Esophagus squamous epithelium (tissue), 5 donors: Measurements from ENCODE around the gene SETD1B. TPM values are rescaled to one million over a fixed set of nuclear protein-coding genes. Genes with fewer than 3 reads are reported as not detected.

Experiments
- DNase-seq: peaks from one replicate; lab custom pipeline; 2025; lab: John Stamatoyannopoulos, UW
- H3K27ac ChIP-seq, 4 donors: fragments of 200-600 bp; sonication (generic); one replicate each; pipeline ENCODE4 v1.5.1; 2016 to 2019; ENCODE audit warnings: mild to moderate bottlenecking in 1 of 4
- H3K27me3 ChIP-seq, 4 donors: fragments of 200-600 bp; sonication (generic); 1 replicate in 3 of 4; 2 replicates in 1 of 4; pipeline versions ENCODE4 v1.5.1 to v1.6.0; 2017 to 2021; ENCODE audit warnings: antibody characterized with exemption in 1 of 4
- H3K36me3 ChIP-seq, 3 donors: fragments of 200-600 bp; sonication (generic); one replicate each; pipeline ENCODE4 v1.5.1; 2016 to 2019
- H3K4me1 ChIP-seq, 3 donors: fragments of 200-600 bp; sonication (generic); one replicate each; pipeline ENCODE4 v1.5.1; 2017 to 2019
- H3K4me3 ChIP-seq, 4 donors: fragments of 200-600 bp; sonication (generic); 1 replicate in 3 of 4; 2 replicates in 1 of 4; pipeline ENCODE4 v1.5.1; 2016 to 2019; ENCODE audit warnings: mild to moderate bottlenecking in 2 of 4, moderate library complexity in 1 of 4
- H3K9me3 ChIP-seq, 3 donors: fragments of 200-600 bp; sonication (generic); one replicate each; pipeline ENCODE4 v1.5.1; 2016 to 2019
- CTCF ChIP-seq, 6 experiments: fragments of 450-650 bp in 4 of 6; fragments of 200-600 bp in 2 of 6; sonication (generic) in 2 of 6; IDR thresholded peaks; one replicate each; pipeline ENCODE4 v1.5.1; 2016 to 2019; ENCODE audit warnings: antibody characterized with exemption in 6 of 6, mild to moderate bottlenecking in 4 of 6, moderate library complexity in 4 of 6
- POLR2A ChIP-seq, 4 donors: fragments of 450-650 bp; IDR thresholded peaks; one replicate each; pipeline ENCODE4 v1.6.1; 2017; ENCODE audit warnings: antibody characterized with exemption in 4 of 4, mild to moderate bottlenecking in 4 of 4, moderate library complexity in 3 of 4
- whole genome bisulfite sequencing, 2 donors: methylation state at CpG; one replicate each; pipeline ENCODE4 v1.1.5; 2018; 5-methylcytosine and 5-hydroxymethylcytosine counted together
- intact Hi-C: fragments of 100-400 bp; cut with DNase I; formaldehyde crosslinking; loops from one replicate; pipeline ENCODE4 v1.15.0; 2022
- total RNA-seq, 4 donors: library from RNA; depleted of rRNA; stranded (reverse); fragments of >200 nt; gene quantifications; one replicate each; pipeline ENCODE4 v1.1.0, GENCODE V29; 2016
- donor health status: DM: yes; HTN: yes; CAD: no.

Gene SETD1B
- total RNA-seq, 4 donors from 2014 or later: 5.6 to 14.4 (median 10.6) TPM

- no peaks in the 10 kb centered on the region for H3K36me3 ChIP-seq
- no peaks in the 10 kb centered on the region for H3K27me3 ChIP-seq
- intact Hi-C loops: no loop called here
- H3K4me1 ChIP-seq: peaks cover 0 to 28% (median 13%) of the 10 kb centered on the region in 3 donors
- WGBS, 2 donors: 80 to 94% methylated on average over 3 of the region's 3 CpGs
- DNase-seq: no peak
- TF ChIP-seq POLR2A (IDR thresholded peaks at IDR 0.05): no peak
- TF ChIP-seq CTCF (IDR thresholded peaks at IDR 0.05): no peak
- no peak overlapping the region for H3K4me3 ChIP-seq
- H3K27ac ChIP-seq: no peak overlapping the region
- no peaks in the 10 kb centered on the region for H3K9me3 ChIP-seq
Observed at GRCh38 chr12:121764808-121765207, 39.0 kb upstream of the SETD1B start.

GRCh38 chr12:121765573-121765972, 38.2 kb upstream of the SETD1B start:
- peaks cover 0 to 28% (median 13%) of the 10 kb centered on the region in 3 donors for H3K4me1 ChIP-seq
- no peak overlapping the region for H3K27ac ChIP-seq
- no peak for DNase-seq
- H3K4me3 ChIP-seq: no peak overlapping the region
- no peaks in the 10 kb centered on the region for H3K36me3 ChIP-seq
- no peaks in the 10 kb centered on the region for H3K9me3 ChIP-seq
- intact Hi-C loops: no loop called here
- H3K27me3 ChIP-seq: no peaks in the 10 kb centered on the region
- no peak for TF ChIP-seq CTCF (IDR thresholded peaks at IDR 0.05)
- 40 to 55% methylated on average over 1 to 3 of the region's 5 CpGs for WGBS, 2 donors

GRCh38 chr12:121766290-121767039, 37.3 kb upstream of the SETD1B start:
- Histone ChIP-seq H3K27ac (no peak overlapping the region), H3K4me3 (no peak overlapping the region), H3K4me1 (peaks cover 0 to 28% (median 13%) of the 10 kb centered on the region in 3 donors), H3K36me3 (no peaks in the 10 kb centered on the region), H3K27me3 (no peaks in the 10 kb centered on the region), H3K9me3 (no peaks in the 10 kb centered on the region)
- DNase-seq: no peak
- WGBS, 2 donors: 73 to 100% methylated on average over 1 to 4 of the region's 5 CpGs
- no peak for TF ChIP-seq POLR2A (IDR thresholded peaks at IDR 0.05)
- TF ChIP-seq CTCF (IDR thresholded peaks at IDR 0.05): no peak
- intact Hi-C loops: no loop called here

- no peaks in the 10 kb centered on the region for H3K9me3 ChIP-seq
- no peaks in the 10 kb centered on the region for H3K36me3 ChIP-seq
- WGBS, 2 donors: 29 to 63% methylated on average over 1 to 6 of the region's 10 CpGs
- no peaks in the 10 kb centered on the region for H3K27me3 ChIP-seq
- H3K4me1 ChIP-seq: peaks cover 0 to 28% (median 13%) of the 10 kb centered on the region in 3 donors
- DNase-seq: no peak
- intact Hi-C loops: no loop called here
- TF ChIP-seq CTCF (IDR thresholded peaks at IDR 0.05): no peak
- TF ChIP-seq POLR2A (IDR thresholded peaks at IDR 0.05): no peak
- H3K4me3 ChIP-seq: peak overlapping the region in 1 of 4 donors; percentile 8
- H3K27ac ChIP-seq: no peak overlapping the region
Observed at GRCh38 chr12:121767525-121768016, 36.2 kb upstream of the SETD1B start.

GRCh38 chr12:121769297-121769830, 34.4 kb upstream of the SETD1B start:
- no peak overlapping the region for H3K27ac ChIP-seq
- no peaks in the 10 kb centered on the region for H3K9me3 ChIP-seq
- H3K36me3 ChIP-seq: no peaks in the 10 kb centered on the region
- peaks cover 7 to 38% (median 17%) of the 10 kb centered on the region in 3 donors for H3K4me1 ChIP-seq
- no peaks in the 10 kb centered on the region for H3K27me3 ChIP-seq
- intact Hi-C loops: no loop called here
- WGBS, 2 donors: 84 to 86% methylated on average over 6 to 9 of the region's 9 CpGs
- DNase-seq: no peak
- no peak overlapping the region for H3K4me3 ChIP-seq
- TF ChIP-seq POLR2A (IDR thresholded peaks at IDR 0.05): no peak
- TF ChIP-seq CTCF (IDR thresholded peaks at IDR 0.05): no peak
